ENCODE measurements around the gene PEF1.

PEF1 gene

GRCh38 chr1:31626223-31627207 is 18.2 kb downstream of the PEF1 start:
- DNase-seq: no peak

GRCh38 chr1:31625561-31626222 is 19.0 kb downstream of the PEF1 start:
- no peak for DNase-seq

GRCh38 chr1:31624731-31625514 is 19.8 kb downstream of the PEF1 start:
- DNase-seq: no peak

DNA sequence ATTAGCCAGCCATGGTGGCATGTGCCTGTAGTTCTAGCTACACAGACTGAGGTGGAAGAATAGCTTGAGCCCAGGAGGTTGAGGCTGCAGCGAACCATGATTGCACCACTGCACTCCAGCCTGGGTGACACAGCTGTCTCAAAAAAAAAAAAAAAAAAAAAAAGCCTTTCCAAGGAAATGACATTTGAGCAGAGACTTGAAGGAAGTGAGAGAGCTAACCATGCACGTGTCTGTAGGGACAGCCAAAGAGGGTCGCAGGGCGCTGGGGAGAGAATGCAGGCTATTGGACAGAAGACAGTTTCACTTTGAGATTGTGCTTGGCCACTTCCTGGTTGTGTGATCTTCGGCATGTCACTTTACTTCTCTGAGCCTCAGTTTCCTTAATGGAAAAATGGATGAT is 20.4 kb downstream of the PEF1 start:
- DNase-seq: no peak

DNA sequence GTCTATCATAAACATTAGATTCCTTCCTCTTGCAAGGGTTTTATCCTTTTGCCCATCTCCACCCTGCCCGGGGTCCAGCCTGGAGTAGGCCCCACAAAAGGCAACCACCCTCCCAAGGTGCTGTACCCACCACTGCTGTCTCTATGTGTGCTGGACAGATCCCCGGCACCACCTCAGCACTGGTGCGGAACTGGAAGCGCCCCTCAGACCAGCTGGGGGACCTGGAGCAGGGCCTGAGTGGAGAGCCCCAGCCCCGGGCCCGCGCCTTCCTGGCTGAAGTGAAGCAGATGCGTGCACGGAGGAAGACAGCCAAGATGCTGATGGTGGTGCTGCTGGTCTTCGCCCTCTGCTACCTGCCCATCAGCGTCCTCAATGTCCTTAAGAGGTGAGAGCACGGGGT is 21.3 kb downstream of the PEF1 start:
- DNase-seq: no peak

GRCh38 chr1:31621847-31622730 is 22.6 kb downstream of the PEF1 start:
- no peak for DNase-seq

- DNase-seq: no peak
These were observed 23.2 kb downstream of the PEF1 start for GRCh38 chr1:31621498-31621820.

DNA sequence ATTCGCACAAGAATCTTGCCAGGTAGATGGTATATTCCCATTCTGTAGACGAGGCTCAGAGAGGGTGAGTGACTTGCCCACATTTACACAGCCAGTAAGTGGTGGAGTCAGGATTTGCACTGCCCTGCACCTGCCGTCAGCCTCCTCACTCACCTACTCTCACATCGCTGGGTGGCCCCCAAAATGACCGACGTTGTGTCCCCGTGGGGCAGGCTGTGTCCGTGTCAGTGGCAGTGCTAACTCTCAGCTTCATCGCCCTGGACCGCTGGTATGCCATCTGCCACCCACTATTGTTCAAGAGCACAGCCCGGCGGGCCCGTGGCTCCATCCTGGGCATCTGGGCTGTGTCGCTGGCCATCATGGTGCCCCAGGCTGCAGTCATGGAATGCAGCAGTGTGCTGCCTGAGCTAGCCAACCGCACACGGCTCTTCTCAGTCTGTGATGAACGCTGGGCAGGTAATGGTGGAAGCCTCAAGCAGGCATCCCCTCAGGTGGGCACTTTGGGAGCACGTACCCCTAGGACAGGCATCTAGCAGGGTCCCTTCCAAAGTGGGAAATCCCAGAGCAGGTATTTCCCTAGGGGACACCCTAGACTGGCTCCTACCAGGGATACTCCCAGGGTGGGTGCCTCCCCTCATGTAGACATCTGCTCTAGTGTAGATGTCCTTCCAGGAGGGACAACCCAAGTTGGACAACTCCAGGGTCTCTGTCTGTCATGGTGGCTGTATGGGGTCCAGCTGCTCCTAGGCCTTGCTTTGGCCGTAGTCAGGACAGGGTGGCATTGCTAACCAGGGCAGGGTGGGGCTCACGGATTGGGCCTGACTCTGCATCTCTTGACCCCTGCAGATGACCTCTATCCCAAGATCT is 23.8 kb downstream of the PEF1 start:
- DNase-seq: no peak

- no peak for DNase-seq
These were observed 25.5 kb downstream of the PEF1 start for GRCh38 chr1:31618916-31619846.

- DNase-seq: peak; percentile 43
These were observed 26.5 kb downstream of the PEF1 start for GRCh38 chr1:31617916-31618746.

- no peak for DNase-seq
These were observed 27.3 kb downstream of the PEF1 start, which contains the start of gene HCRTR1 for GRCh38 chr1:31617218-31617915. Gene HCRTR1, plus strand, starts transcription at chr1:31617689. Its CDS starts 1,504 bp downstream, at chr1:31619193.

GRCh38 chr1:31615939-31616338 is 28.7 kb downstream of the PEF1 start:
- no peak for DNase-seq

DNA sequence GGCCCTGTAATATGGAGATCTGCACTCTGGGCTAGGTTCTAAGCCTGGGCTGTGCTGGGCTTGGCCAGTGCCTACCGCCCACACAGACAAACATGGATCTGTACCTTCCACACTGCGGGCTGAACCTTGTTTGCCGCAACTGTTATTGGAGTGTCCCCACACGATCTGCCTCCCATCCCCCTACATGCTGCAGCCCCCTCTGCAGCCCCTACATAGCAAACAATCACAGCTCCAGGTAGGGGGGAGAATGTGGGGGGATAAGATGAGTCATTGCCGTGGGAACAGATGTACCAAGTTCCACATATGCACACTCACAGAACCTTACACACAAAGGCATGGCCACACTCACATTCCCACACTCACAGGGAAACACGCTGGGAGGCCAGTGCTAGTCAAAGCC is 29.3 kb downstream of the PEF1 start:
- DNase-seq: no peak

DNA sequence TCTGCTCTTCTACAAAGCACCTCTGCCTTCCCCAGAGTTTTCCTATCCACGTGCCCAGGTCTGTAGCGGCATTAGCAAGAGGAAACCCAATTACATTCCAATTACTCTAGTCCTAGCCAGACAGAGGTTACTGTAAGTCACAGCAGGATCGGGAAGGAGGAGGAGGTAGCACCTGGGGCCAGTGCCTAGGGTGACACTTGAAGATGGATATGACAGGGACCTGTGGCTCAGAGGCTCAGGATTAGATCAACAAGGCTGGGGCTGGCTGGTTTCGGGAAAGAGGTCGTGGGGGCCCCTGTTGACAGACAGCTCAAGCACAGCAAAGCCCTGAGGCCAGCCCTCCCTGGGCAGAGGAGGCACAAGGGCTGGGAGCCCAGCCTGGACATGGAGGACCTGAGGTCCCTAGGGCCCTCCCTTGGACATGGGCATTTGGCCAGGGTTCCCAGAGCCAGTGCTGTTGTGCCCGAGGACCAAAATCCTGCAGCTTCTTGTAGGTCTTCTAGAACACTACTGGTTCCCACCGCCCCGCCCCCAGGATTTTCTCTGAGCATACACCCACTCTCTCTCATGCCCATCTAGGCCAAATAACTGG is 30.2 kb downstream of the PEF1 start:
- no peak for DNase-seq

GRCh38 chr1:31609514-31610118 is 35.1 kb downstream of the PEF1 start:
- no peak for DNase-seq

- DNase-seq: no peak
These were observed 37.3 kb downstream of the PEF1 start for GRCh38 chr1:31607360-31607759.

GRCh38 chr1:31605908-31606427 is 38.7 kb downstream of the PEF1 start:
- DNase-seq: no peak

Data from NCI-H146 (cell line).